H9 (cell line): ENCODE measurements around the gene ANO2. TPM values are rescaled to one million over a fixed set of nuclear protein-coding genes. Genes with fewer than 3 reads are reported as not detected.

ENCODE experiments used
- DNase-seq: peaks from one replicate; pipeline ENCODE4 v3.0.0-alpha.2; 2017
- H2AFZ ChIP-seq: one replicate; pipeline ENCODE4 v1.6.1; 2013; ENCODE audit warnings: mild to moderate bottlenecking, low read length, control low read depth, moderate library complexity
- H2AK5ac ChIP-seq: 2 replicates; pipeline ENCODE4 v1.6.1; 2013; ENCODE audit warnings: low read length, control low read depth, mixed read lengths; ENCODE audit not compliant: insufficient read length
- H2BK120ac ChIP-seq: one replicate; pipeline ENCODE4 v1.6.1; 2013; ENCODE audit warnings: low read depth, mild to moderate bottlenecking, low read length, control low read depth, inconsistent platforms; ENCODE audit not compliant: poor library complexity, severe bottlenecking
- H2BK12ac ChIP-seq: 2 replicates; pipeline ENCODE4 v1.6.1; 2013; ENCODE audit warnings: low read length, control low read depth, mixed read lengths, low read depth; ENCODE audit not compliant: insufficient read length
- H2BK15ac ChIP-seq: 2 replicates; pipeline ENCODE4 v1.6.1; 2013; ENCODE audit warnings: low read depth, low read length, control low read depth
- H2BK20ac ChIP-seq: one replicate; pipeline ENCODE4 v1.6.1; 2013; ENCODE audit warnings: low read depth, mild to moderate bottlenecking, low read length, control low read depth, inconsistent platforms; ENCODE audit not compliant: poor library complexity, severe bottlenecking
- H2BK5ac ChIP-seq: 2 replicates; pipeline ENCODE4 v1.6.1; 2013; ENCODE audit warnings: low read length, control low read depth, mixed read lengths; ENCODE audit not compliant: insufficient read length
- H3K14ac ChIP-seq: 2 replicates; pipeline ENCODE4 v1.6.1; 2013; ENCODE audit warnings: low read length, control low read depth; ENCODE audit not compliant: insufficient read depth
- H3K18ac ChIP-seq: 2 replicates; pipeline ENCODE4 v1.6.1; 2013; ENCODE audit warnings: low read depth, mild to moderate bottlenecking, mixed read lengths, low read length, control low read depth; ENCODE audit not compliant: insufficient read length
- H3K23ac ChIP-seq: 2 replicates; pipeline ENCODE4 v1.6.1; 2013; ENCODE audit warnings: low read length, control low read depth, mixed read lengths, low read depth; ENCODE audit not compliant: insufficient read length
- H3K23me2 ChIP-seq: 2 replicates; pipeline ENCODE4 v1.6.1; 2013; ENCODE audit warnings: low read depth, mild to moderate bottlenecking, mixed read lengths, low read length, control low read depth; ENCODE audit not compliant: insufficient read length, poor library complexity, severe bottlenecking
- H3K27ac ChIP-seq: 2 replicates; pipeline ENCODE4 v1.5.1; 2013; ENCODE audit warnings: low read length, control low read depth, mixed read lengths, low read depth; ENCODE audit not compliant: insufficient read length
- H3K27me3 ChIP-seq: 2 replicates; pipeline ENCODE4 v1.6.1; 2013; ENCODE audit warnings: low read length, control low read depth, inconsistent platforms; ENCODE audit not compliant: insufficient read depth
- H3K4ac ChIP-seq: 2 replicates; pipeline ENCODE4 v1.6.1; 2013; ENCODE audit warnings: low read depth, mild to moderate bottlenecking, control low read depth, inconsistent platforms, low read length, moderate library complexity
- H3K4me1 ChIP-seq: 2 replicates; pipeline ENCODE4 v1.6.1; 2013; ENCODE audit warnings: low read length, control low read depth, inconsistent platforms; ENCODE audit not compliant: insufficient read depth
- H3K4me2 ChIP-seq: 2 replicates; pipeline ENCODE4 v1.6.1; 2013; ENCODE audit warnings: low read length, control low read depth, mixed read lengths; ENCODE audit not compliant: insufficient read length, insufficient read depth
- H3K56ac ChIP-seq: 2 replicates; pipeline ENCODE4 v1.6.1; 2013; ENCODE audit warnings: low read depth, mild to moderate bottlenecking, mixed read lengths, low read length, control low read depth; ENCODE audit not compliant: insufficient read length
- H3K79me1 ChIP-seq: 2 replicates; pipeline ENCODE4 v1.6.1; 2013; ENCODE audit warnings: low read depth, mild to moderate bottlenecking, moderate library complexity, low read length, control low read depth, inconsistent platforms; ENCODE audit not compliant: insufficient read depth, poor library complexity, severe bottlenecking
- H3K79me2 ChIP-seq: 2 replicates; pipeline ENCODE4 v1.6.1; 2013; ENCODE audit warnings: low read length, control low read depth, inconsistent platforms; ENCODE audit not compliant: insufficient read depth
- H3K9ac ChIP-seq: 2 replicates; pipeline ENCODE4 v1.6.1; 2013; ENCODE audit warnings: low read length, control low read depth, mixed read lengths; ENCODE audit not compliant: insufficient read length; ENCODE audit errors: extremely low read depth
- H3K9me3 ChIP-seq: one replicate; pipeline ENCODE4 v1.6.1; 2013; ENCODE audit warnings: low read depth, low read length, inconsistent platforms; ENCODE audit not compliant: control insufficient read depth
- H3T11ph ChIP-seq: one replicate; pipeline ENCODE4 v1.6.1; 2013; ENCODE audit warnings: mild to moderate bottlenecking, low read length, control low read depth, inconsistent platforms
- H4K20me1 ChIP-seq: one replicate; pipeline ENCODE4 v1.6.1; 2013; ENCODE audit not compliant: control insufficient read depth, insufficient read length, insufficient read depth
- H4K5ac ChIP-seq: 2 replicates; pipeline ENCODE4 v1.6.1; 2013; ENCODE audit warnings: low read depth, mild to moderate bottlenecking, mixed read lengths, low read length, control low read depth; ENCODE audit not compliant: insufficient read length
- H4K8ac ChIP-seq: replicated peaks from 2 replicates; pipeline ENCODE4 v1.6.1; 2013; ENCODE audit warnings: low read length, control low read depth, mixed read lengths, low read depth; ENCODE audit not compliant: insufficient read length
- H4K91ac ChIP-seq: 2 replicates; pipeline ENCODE4 v1.6.1; 2013; ENCODE audit warnings: low read depth, mild to moderate bottlenecking, moderate library complexity, mixed read lengths, low read length, control low read depth; ENCODE audit not compliant: insufficient read length
- H3K27ac Mint-ChIP-seq, 3 experiments: 2 replicates in 2 of 3; 3 replicates in 1 of 3; pipeline ENCODE4 v1.8.0; 2020 to 2021; ENCODE audit warnings: mixed read lengths in 3 of 3, mild to moderate bottlenecking in 1 of 3, moderate library complexity in 1 of 3
- H3K27me3 Mint-ChIP-seq: 2 replicates; pipeline ENCODE4 v1.8.0; 2021; ENCODE audit warnings: low read depth, mild to moderate bottlenecking, moderate library complexity, mixed read lengths
- H3K36me3 Mint-ChIP-seq, 3 experiments: 2 replicates in 2 of 3; 3 replicates in 1 of 3; pipeline ENCODE4 v1.8.0; 2020 to 2021; ENCODE audit warnings: low read depth in 3 of 3, mixed read lengths in 3 of 3; ENCODE audit not compliant: insufficient read depth in 1 of 3
- H3K4me1 Mint-ChIP-seq, 2 experiments: 2 replicates each; pipeline ENCODE4 v1.8.0; 2020; ENCODE audit warnings: mixed read lengths in 2 of 2
- H3K4me3 Mint-ChIP-seq, 2 experiments: 2 replicates in 1 of 2; 3 replicates in 1 of 2; pipeline ENCODE4 v1.8.0; 2020 to 2021; ENCODE audit warnings: mild to moderate bottlenecking in 2 of 2, mixed read lengths in 2 of 2, moderate library complexity in 1 of 2
- H3K9me3 Mint-ChIP-seq, 2 experiments: 2 replicates in 1 of 2; 3 replicates in 1 of 2; pipeline ENCODE4 v1.8.0; 2020; ENCODE audit warnings: mild to moderate bottlenecking in 2 of 2, mixed read lengths in 2 of 2, moderate library complexity in 1 of 2
- WGBS: extraction: QIAGEN DNeasy Blood & Tissue Kit; methylation state at CpG from one replicate; pipeline ENCODE4 v1.1.7; 2013; ENCODE audit warnings: missing lambda C conversion rate, low lambda C conversion rate, mixed read lengths; ENCODE audit not compliant: insufficient read length; ENCODE audit errors: extremely low coverage; 5-methylcytosine and 5-hydroxymethylcytosine counted together
- total RNA-seq: library from RNA; stranded (reverse); gene quantifications from 2 replicates; pipeline ENCODE4 v1.2.1, GENCODE V29; 2021
- TF ChIP-seq, protein P1 (sequence below): fragments of 200-600 bp; sonication (generic); conservative IDR thresholded peaks from 3 replicates; pipeline ENCODE4 v1.8.0; 2021; ENCODE audit warnings: antibody characterized with exemption, mild to moderate bottlenecking

The ANO2 gene
- total RNA-seq, 1 experiment from 2014 or later: 3.8 TPM

DNA sequence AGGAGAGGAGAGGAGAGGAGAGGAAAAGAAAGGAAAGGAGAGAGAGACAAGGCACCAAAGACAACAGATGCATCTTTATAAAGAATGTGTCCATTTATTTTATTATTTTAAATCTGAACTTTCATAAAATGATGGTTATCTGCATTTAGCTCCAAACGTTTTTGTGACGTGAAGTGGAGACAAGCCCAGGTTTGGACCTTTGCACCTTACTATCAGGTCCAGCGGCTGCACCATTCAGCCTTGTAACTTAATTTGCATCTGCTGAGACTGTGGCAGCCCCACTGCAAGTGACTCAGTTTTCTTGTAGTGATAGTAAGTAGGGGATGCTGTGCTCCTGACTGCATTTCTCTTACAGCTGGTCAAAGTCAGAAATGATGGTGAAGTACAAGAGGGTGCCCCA lies 382.5 kb downstream of the ANO2 start:
- TF ChIP-seq, protein P1, sequence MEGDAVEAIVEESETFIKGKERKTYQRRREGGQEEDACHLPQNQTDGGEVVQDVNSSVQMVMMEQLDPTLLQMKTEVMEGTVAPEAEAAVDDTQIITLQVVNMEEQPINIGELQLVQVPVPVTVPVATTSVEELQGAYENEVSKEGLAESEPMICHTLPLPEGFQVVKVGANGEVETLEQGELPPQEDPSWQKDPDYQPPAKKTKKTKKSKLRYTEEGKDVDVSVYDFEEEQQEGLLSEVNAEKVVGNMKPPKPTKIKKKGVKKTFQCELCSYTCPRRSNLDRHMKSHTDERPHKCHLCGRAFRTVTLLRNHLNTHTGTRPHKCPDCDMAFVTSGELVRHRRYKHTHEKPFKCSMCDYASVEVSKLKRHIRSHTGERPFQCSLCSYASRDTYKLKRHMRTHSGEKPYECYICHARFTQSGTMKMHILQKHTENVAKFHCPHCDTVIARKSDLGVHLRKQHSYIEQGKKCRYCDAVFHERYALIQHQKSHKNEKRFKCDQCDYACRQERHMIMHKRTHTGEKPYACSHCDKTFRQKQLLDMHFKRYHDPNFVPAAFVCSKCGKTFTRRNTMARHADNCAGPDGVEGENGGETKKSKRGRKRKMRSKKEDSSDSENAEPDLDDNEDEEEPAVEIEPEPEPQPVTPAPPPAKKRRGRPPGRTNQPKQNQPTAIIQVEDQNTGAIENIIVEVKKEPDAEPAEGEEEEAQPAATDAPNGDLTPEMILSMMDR: no peak

More for the DNA sequence above, 382.5 kb downstream of the ANO2 start:
- no peaks in the 10 kb centered on the region for H3K9me3 Mint-ChIP-seq
- H3K4me1 Mint-ChIP-seq: peaks cover 19 to 30% of the 10 kb centered on the region in 2 experiments
- no peak overlapping the region for H3K27ac ChIP-seq
- H3K79me2 ChIP-seq: no peaks in the 10 kb centered on the region
- no peak overlapping the region for H3K4me3 Mint-ChIP-seq
- no peak overlapping the region for H3K27ac Mint-ChIP-seq
- 0 out of 7 replicates have a peak, but pooled peaks cover 0 to 4% (median 0%) of the 10 kb centered on the region in 3 experiments for H3K36me3 Mint-ChIP-seq
- H3K4ac ChIP-seq: no peak overlapping the region
- H2BK12ac ChIP-seq: no peak overlapping the region
- no peak overlapping the region for H2BK20ac ChIP-seq
- no peaks in the 10 kb centered on the region for H4K20me1 ChIP-seq
- no peak overlapping the region for H4K8ac ChIP-seq
- H2BK15ac ChIP-seq: no peak overlapping the region
- H4K91ac ChIP-seq: no peak overlapping the region
- no peaks in the 10 kb centered on the region for H3K79me1 ChIP-seq
- no peak overlapping the region for H4K5ac ChIP-seq
- H3K14ac ChIP-seq: no peak overlapping the region
- no peaks in the 10 kb centered on the region for H3K9me3 ChIP-seq
- H3K27me3 Mint-ChIP-seq: no peaks in the 10 kb centered on the region; the same call in none of the 2 replicates
- no peak overlapping the region for H3K9ac ChIP-seq
- H3K23me2 ChIP-seq: no peaks in the 10 kb centered on the region
- no peaks in the 10 kb centered on the region for H3K4me1 ChIP-seq
- no peak overlapping the region for H2BK5ac ChIP-seq
- H3K56ac ChIP-seq: no peak overlapping the region
- no CpG with 5 or more reads among the region's 3 CpGs for WGBS
- DNase-seq: no peak
- no peak overlapping the region for H3K23ac ChIP-seq
- no peak overlapping the region for H2BK120ac ChIP-seq
- no peak overlapping the region for H3K18ac ChIP-seq
- H3T11ph ChIP-seq: no peak overlapping the region
- H3K4me2 ChIP-seq: no peak overlapping the region
- no peak overlapping the region for H2AK5ac ChIP-seq
- H3K27me3 ChIP-seq: no peaks in the 10 kb centered on the region
- H2AFZ ChIP-seq: no peak overlapping the region
